Osteoblast (primary cell): Measurements from ENCODE around the gene DNAAF6. TPM values are rescaled to one million over a fixed set of nuclear protein-coding genes. Genes with fewer than 3 reads are reported as not detected.

Experiments used
- DNase-seq: peaks from one replicate; pipeline ENCODE4 v3.0.0; 2011; ENCODE audit warnings: low spot score, mixed read lengths; ENCODE audit not compliant: insufficient read length; ENCODE audit errors: missing footprints
- H2AFZ ChIP-seq: 2 replicates; pipeline ENCODE4 v1.6.0; 2011; ENCODE audit warnings: mild to moderate bottlenecking, low read length
- H3K27ac ChIP-seq: 2 replicates; pipeline ENCODE4 v1.5.1; 2011; ENCODE audit warnings: mild to moderate bottlenecking, low read depth, low read length, moderate library complexity
- H3K27me3 ChIP-seq: 2 replicates; pipeline ENCODE4 v1.6.0; 2012; ENCODE audit warnings: mild to moderate bottlenecking, control low read depth, inconsistent platforms, low read length, moderate library complexity; ENCODE audit not compliant: insufficient read depth
- H3K36me3 ChIP-seq: 2 replicates; pipeline ENCODE4 v1.5.1; 2011; ENCODE audit warnings: mild to moderate bottlenecking, low read length, control low read depth, moderate library complexity; ENCODE audit not compliant: insufficient read depth
- H3K4me1 ChIP-seq: 2 replicates; pipeline ENCODE4 v1.5.1; 2011; ENCODE audit warnings: mild to moderate bottlenecking, low read length, control low read depth, moderate library complexity; ENCODE audit not compliant: insufficient read depth
- H3K4me2 ChIP-seq: 2 replicates; pipeline ENCODE4 v1.6.0; 2011; ENCODE audit warnings: mild to moderate bottlenecking, low read length; ENCODE audit not compliant: insufficient read depth
- H3K4me3 ChIP-seq: fragments of 200-600 bp; sonication (generic); 3 replicates; pipeline ENCODE4 v1.5.1; 2012; ENCODE audit warnings: mild to moderate bottlenecking, low read length, inconsistent platforms; ENCODE audit not compliant: insufficient read depth
- H3K79me2 ChIP-seq: 2 replicates; pipeline ENCODE4 v1.6.0; 2012; ENCODE audit warnings: mild to moderate bottlenecking, low read length, control low read depth, inconsistent platforms; ENCODE audit not compliant: insufficient read depth
- H3K9me3 ChIP-seq: 2 replicates; pipeline ENCODE4 v1.5.1; 2011; ENCODE audit warnings: low read depth, low read length, control low read depth
- H4K20me1 ChIP-seq: 2 replicates; pipeline ENCODE4 v1.6.0; 2012; ENCODE audit warnings: mild to moderate bottlenecking, low read length, control low read depth; ENCODE audit not compliant: insufficient read depth
- total RNA-seq: library from RNA; depleted of rRNA; stranded (reverse); fragments of >200 nt; gene quantifications from 2 replicates; pipeline ENCODE4 v1.2.3, GENCODE V29; 2012
- TF ChIP-seq, protein P1 (sequence below): IDR thresholded peaks from 2 replicates; pipeline ENCODE4 v1.5.1; 2011; ENCODE audit warnings: mild to moderate bottlenecking, low read depth, low read length, moderate library complexity; ENCODE audit errors: extremely low read depth

Gene DNAAF6
- total RNA-seq, 1 donor: not detected

DNA sequence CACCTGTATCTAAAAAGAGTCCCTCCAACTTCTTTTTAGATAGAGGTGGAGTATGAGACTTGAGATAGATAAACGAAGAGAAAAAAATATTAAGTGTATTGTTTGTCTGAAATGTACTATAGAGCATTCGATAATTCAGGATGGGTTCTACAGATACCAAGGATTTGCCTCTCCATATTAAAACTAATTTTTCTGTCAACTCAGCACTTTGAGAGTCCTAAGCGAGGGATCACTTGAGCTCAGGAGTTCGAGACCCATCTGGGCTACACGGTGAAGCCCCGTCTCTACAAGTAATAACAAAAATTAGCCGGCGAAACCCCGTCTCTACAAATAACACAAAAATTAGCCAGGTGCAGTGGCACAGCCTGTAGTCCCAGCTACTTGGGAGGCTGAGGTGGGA is 1.5 kb downstream of the DNAAF6 start:
- Histone ChIP-seq H3K9me3 (no peaks in the 10 kb centered on the region), H3K27ac (no peak overlapping the region), H3K4me3 (no peak overlapping the region), H3K27me3 (peaks cover 2% of the 10 kb centered on the region), H2AFZ (no peak overlapping the region), H3K36me3 (no peaks in the 10 kb centered on the region), H3K4me2 (no peak overlapping the region), H3K4me1 (no peaks in the 10 kb centered on the region), H3K79me2 (no peaks in the 10 kb centered on the region), H4K20me1 (no peaks in the 10 kb centered on the region)
- TF ChIP-seq, protein P1, sequence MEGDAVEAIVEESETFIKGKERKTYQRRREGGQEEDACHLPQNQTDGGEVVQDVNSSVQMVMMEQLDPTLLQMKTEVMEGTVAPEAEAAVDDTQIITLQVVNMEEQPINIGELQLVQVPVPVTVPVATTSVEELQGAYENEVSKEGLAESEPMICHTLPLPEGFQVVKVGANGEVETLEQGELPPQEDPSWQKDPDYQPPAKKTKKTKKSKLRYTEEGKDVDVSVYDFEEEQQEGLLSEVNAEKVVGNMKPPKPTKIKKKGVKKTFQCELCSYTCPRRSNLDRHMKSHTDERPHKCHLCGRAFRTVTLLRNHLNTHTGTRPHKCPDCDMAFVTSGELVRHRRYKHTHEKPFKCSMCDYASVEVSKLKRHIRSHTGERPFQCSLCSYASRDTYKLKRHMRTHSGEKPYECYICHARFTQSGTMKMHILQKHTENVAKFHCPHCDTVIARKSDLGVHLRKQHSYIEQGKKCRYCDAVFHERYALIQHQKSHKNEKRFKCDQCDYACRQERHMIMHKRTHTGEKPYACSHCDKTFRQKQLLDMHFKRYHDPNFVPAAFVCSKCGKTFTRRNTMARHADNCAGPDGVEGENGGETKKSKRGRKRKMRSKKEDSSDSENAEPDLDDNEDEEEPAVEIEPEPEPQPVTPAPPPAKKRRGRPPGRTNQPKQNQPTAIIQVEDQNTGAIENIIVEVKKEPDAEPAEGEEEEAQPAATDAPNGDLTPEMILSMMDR: no peak
- no peak for DNase-seq

DNA sequence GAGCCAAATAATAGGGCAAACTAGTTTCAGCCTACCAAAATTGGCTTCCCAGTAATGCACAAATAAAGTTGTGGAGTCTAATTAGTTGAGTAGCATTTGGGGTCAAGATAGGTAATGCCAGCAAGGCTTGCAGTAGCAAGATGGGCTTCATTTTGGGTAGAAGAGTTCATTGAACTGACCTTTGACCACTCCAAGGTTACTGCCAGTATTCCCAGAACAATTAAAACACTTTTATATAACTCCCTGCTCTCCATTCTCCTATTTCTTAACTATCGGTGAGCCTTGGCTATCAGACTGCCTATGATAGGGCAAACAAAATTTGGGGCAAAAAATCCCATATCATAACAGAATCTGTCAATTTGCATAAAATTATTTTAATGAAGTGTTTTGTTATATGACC is 7.1 kb downstream of the DNAAF6 start:
- Histone ChIP-seq H3K9me3 (no peaks in the 10 kb centered on the region), H3K4me2 (no peak overlapping the region), H3K4me1 (no peaks in the 10 kb centered on the region)

DNA sequence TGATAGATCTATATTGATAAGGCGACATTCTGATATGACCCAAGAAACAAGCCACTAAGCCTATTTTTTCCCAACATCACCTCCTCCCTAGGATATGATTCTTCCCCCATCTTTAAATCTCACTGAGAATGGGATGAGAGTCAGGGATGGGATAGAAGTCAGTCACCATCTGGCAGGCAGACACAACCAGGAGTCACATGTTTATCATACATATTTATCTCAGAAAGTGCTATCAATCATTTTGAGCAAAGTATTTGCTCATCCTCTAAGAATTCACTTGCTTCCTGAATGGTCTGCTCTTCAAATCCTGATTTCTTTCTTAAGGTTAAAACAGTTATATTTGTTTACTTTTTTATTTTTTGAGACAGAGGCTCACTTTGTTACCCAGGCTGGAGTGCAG is 20.3 kb downstream of the DNAAF6 start:
- DNase-seq: no peak
- Histone ChIP-seq H3K4me1 (no peaks in the 10 kb centered on the region), H4K20me1 (no peaks in the 10 kb centered on the region), H3K27ac (no peak overlapping the region), H3K4me3 (no peak overlapping the region), H3K36me3 (no peaks in the 10 kb centered on the region), H3K79me2 (no peaks in the 10 kb centered on the region), H3K9me3 (no peaks in the 10 kb centered on the region), H3K27me3 (peaks cover 12% of the 10 kb centered on the region), H2AFZ (no peak overlapping the region), H3K4me2 (no peak overlapping the region)
- TF ChIP-seq, protein P1: no peak

More for the DNA sequence above, 7.1 kb downstream of the DNAAF6 start:
- peaks cover 21% of the 10 kb centered on the region for H3K27me3 ChIP-seq
- no peak overlapping the region for H3K4me3 ChIP-seq
- no peak for DNase-seq
- H3K27ac ChIP-seq: no peak overlapping the region
- H4K20me1 ChIP-seq: no peaks in the 10 kb centered on the region
- no peaks in the 10 kb centered on the region for H3K36me3 ChIP-seq
- TF ChIP-seq, protein P1: no peak
- no peak overlapping the region for H2AFZ ChIP-seq
- no peaks in the 10 kb centered on the region for H3K79me2 ChIP-seq

DNA sequence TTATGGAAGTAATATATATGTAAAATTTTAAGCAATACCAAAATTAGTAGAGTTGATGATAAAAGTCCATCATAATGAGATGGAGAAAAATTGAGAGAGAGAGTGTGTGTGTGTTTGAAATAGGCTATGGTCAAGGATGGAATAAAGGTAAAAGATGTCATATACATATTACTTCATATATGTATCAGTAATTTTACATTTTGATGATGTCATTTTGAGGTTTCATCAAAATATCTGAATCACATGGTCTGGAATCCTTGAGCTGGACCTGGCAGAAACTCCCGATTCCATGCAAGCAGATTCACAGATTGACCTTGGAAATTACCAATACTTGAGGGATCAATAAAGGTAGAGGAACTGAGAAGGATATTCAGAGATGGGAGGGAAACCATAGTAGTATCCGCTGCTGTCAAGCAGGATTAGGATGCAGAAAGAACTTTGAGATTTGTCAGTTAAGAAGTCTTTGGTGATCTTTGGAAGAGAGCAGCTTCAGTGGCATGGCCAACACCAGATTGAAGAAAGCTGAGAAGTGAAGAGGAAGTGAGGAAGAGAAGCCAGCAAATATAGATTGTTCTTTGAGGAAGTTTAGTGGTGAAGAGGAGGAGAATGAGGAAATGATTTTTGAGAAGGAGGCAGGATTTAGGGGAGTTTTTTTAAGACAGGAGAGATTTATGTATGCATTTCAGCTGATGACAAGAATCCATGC is 21.5 kb downstream of the DNAAF6 start:
- Histone ChIP-seq H3K4me3 (no peak overlapping the region), H2AFZ (no peak overlapping the region), H3K4me1 (no peaks in the 10 kb centered on the region), H4K20me1 (no peaks in the 10 kb centered on the region), H3K27me3 (peaks cover 12% of the 10 kb centered on the region), H3K4me2 (no peak overlapping the region), H3K36me3 (no peaks in the 10 kb centered on the region), H3K9me3 (no peaks in the 10 kb centered on the region), H3K27ac (no peak overlapping the region), H3K79me2 (no peaks in the 10 kb centered on the region)
- TF ChIP-seq, protein P1: no peak
- no peak for DNase-seq
